ENCODE data around the gene TRIM15.

DNA sequence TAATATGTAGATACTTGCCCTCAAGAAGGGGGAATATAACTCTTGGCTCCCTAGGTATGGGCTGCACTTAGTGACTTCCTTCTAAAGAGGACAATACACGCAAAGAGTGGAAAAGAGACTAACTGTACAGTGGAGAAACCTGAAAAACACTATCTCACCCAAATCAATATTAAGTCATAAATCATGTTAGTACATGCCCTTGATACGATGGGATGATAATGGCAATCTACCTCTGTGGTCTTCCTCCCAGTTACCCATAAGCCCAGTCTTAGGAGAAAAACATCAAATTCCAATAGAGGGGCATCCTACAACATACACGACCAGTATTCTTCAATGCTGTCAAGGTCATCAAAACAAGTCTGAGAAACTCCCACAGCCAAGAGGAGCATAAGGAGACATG lies 48.6 kb downstream of the TRIM15 start:
- TF ChIP-seq CTCF (IDR thresholded peaks at IDR 0.05) (no peak), POLR2A (IDR thresholded peaks at IDR 0.05) (no peak)

Data from tibial nerve (tissue), 3 donors.